Neural progenitor cell (in vitro differentiated cells): ENCODE data around the gene PCTP. TPM values are rescaled to one million over a fixed set of nuclear protein-coding genes. Genes with fewer than 3 reads are reported as not detected.

ENCODE experiments used
- DNase-seq: peaks from one replicate; pipeline ENCODE4 v3.0.0-alpha.2; 2016; ENCODE audit warnings: low spot score
- H2AFZ ChIP-seq: fragments of 200-600 bp; sonication (generic); replicated peaks from 2 replicates; pipeline ENCODE4 v1.6.1; 2016; ENCODE audit warnings: antibody characterized with exemption
- H3F3A ChIP-seq: fragments of 200-600 bp; sonication (generic); 2 replicates; pipeline ENCODE4 v1.6.1; 2016; ENCODE audit warnings: antibody characterized with exemption, low read depth
- H3K27ac ChIP-seq: fragments of 200-600 bp; sonication (generic); 2 replicates; pipeline ENCODE4 v1.5.1; 2016; ENCODE audit warnings: mild to moderate bottlenecking
- H3K27me3 ChIP-seq: fragments of 200-600 bp; sonication (generic); 2 replicates; pipeline ENCODE4 v1.6.1; 2016; ENCODE audit warnings: mild to moderate bottlenecking, moderate library complexity
- H3K36me3 ChIP-seq: fragments of 200-600 bp; sonication (generic); 2 replicates; pipeline ENCODE4 v1.5.1; 2016
- H3K4me1 ChIP-seq: fragments of 200-600 bp; sonication (generic); 2 replicates; pipeline ENCODE4 v1.6.1; 2016; ENCODE audit warnings: mixed run types
- H3K4me2 ChIP-seq: fragments of 200-600 bp; sonication (generic); 2 replicates; pipeline ENCODE4 v1.6.1; 2016
- H3K4me3 ChIP-seq: fragments of 200-600 bp; sonication (generic); 2 replicates; pipeline ENCODE4 v1.5.1; 2016
- H3K79me2 ChIP-seq: fragments of 200-600 bp; sonication (generic); 2 replicates; pipeline ENCODE4 v1.6.1; 2016; ENCODE audit warnings: low read depth
- H3K9ac ChIP-seq: fragments of 200-600 bp; sonication (generic); 2 replicates; pipeline ENCODE4 v1.6.1; 2016
- H3K9me3 ChIP-seq: fragments of 200-600 bp; sonication (generic); 2 replicates; pipeline ENCODE4 v1.5.1; 2016; ENCODE audit warnings: low read depth
- H4K20me1 ChIP-seq: fragments of 200-600 bp; sonication (generic); 2 replicates; pipeline ENCODE4 v1.6.1; 2016; ENCODE audit warnings: low read depth
- H3K27ac Mint-ChIP-seq: 3 replicates; pipeline ENCODE4 v1.8.0; 2021; ENCODE audit warnings: mixed read lengths
- H3K27me3 Mint-ChIP-seq: 2 replicates; pipeline ENCODE4 v1.8.0; 2022; ENCODE audit warnings: low read depth, mild to moderate bottlenecking, inconsistent platforms, moderate library complexity, mixed read lengths; ENCODE audit not compliant: insufficient read depth
- H3K36me3 Mint-ChIP-seq: 3 replicates; pipeline ENCODE4 v1.8.0; 2021; ENCODE audit warnings: mixed read lengths
- H3K4me1 Mint-ChIP-seq: 3 replicates; pipeline ENCODE4 v1.8.0; 2021; ENCODE audit warnings: mixed read lengths
- H3K4me3 Mint-ChIP-seq: 3 replicates; pipeline ENCODE4 v1.8.0; 2021; ENCODE audit warnings: mild to moderate bottlenecking, moderate library complexity, mixed read lengths
- H3K9me3 Mint-ChIP-seq: 3 replicates; pipeline ENCODE4 v1.8.0; 2020; ENCODE audit warnings: mixed read lengths
- CTCF ChIP-seq: fragments of 200-600 bp; sonication (generic); IDR thresholded peaks from 2 replicates; pipeline ENCODE4 v1.5.1; 2017; ENCODE audit warnings: antibody characterized with exemption, mild to moderate bottlenecking
- EZH2 ChIP-seq: fragments of 200-600 bp; sonication (generic); IDR thresholded peaks from 2 replicates; pipeline ENCODE4 v1.6.1; 2017; ENCODE audit warnings: antibody characterized with exemption, mild to moderate bottlenecking, moderate library complexity
- EZH2phosphoT487 ChIP-seq: fragments of 200-600 bp; sonication (generic); IDR thresholded peaks from 2 replicates; pipeline ENCODE4 v1.6.1; 2017; ENCODE audit warnings: antibody characterized with exemption
- total RNA-seq: library from RNA; depleted of rRNA; stranded (reverse); fragments of >200 nt; gene quantifications from 2 replicates; pipeline ENCODE4 v1.2.3, GENCODE V29; 2015; ENCODE audit warnings: low replicate concordance

PCTP gene
- total RNA-seq, 1 donor from 2014 or later = 26.5 TPM

GRCh38 chr17:55763856-55764255 is 13.0 kb downstream of the PCTP start:
- Mint-ChIP-seq H3K27me3 (no peaks in the 10 kb centered on the region), H3K27ac (no peak overlapping the region), H3K9me3 (no peaks in the 10 kb centered on the region), H3K36me3 (peaks cover 6% of the 10 kb centered on the region), H3K4me3 (no peak overlapping the region), H3K4me1 (no peaks in the 10 kb centered on the region)
- Histone ChIP-seq H3K4me2 (no peak overlapping the region), H3K27ac (no peak overlapping the region), H3F3A (no peaks in the 10 kb centered on the region), H3K79me2 (no peaks in the 10 kb centered on the region), H3K36me3 (no peaks in the 10 kb centered on the region), H3K4me3 (no peak overlapping the region), H3K9ac (no peak overlapping the region), H3K4me1 (no peaks in the 10 kb centered on the region), H2AFZ (no peak overlapping the region), H4K20me1 (no peaks in the 10 kb centered on the region), H3K27me3 (no peaks in the 10 kb centered on the region), H3K9me3 (no peaks in the 10 kb centered on the region)
- TF ChIP-seq EZH2 (no peak), CTCF (no peak), EZH2phosphoT487 (no peak)
- DNase-seq = no peak

- no peaks in the 10 kb centered on the region for H3F3A ChIP-seq
- TF ChIP-seq EZH2phosphoT487 (no peak), CTCF (no peak), EZH2 (no peak)
- no peak overlapping the region for H3K9ac ChIP-seq
- no peaks in the 10 kb centered on the region for H3K9me3 ChIP-seq
- H3K9me3 Mint-ChIP-seq = no peaks in the 10 kb centered on the region
- DNase-seq = no peak
- H3K4me3 Mint-ChIP-seq = no peak overlapping the region
- H3K27me3 Mint-ChIP-seq = no peaks in the 10 kb centered on the region
- H3K27ac Mint-ChIP-seq = no peak overlapping the region
- no peaks in the 10 kb centered on the region for H3K4me1 ChIP-seq
- H4K20me1 ChIP-seq = no peaks in the 10 kb centered on the region
- H3K27me3 ChIP-seq = no peaks in the 10 kb centered on the region
- no peak overlapping the region for H3K4me2 ChIP-seq
- H3K79me2 ChIP-seq = no peaks in the 10 kb centered on the region
- H3K36me3 Mint-ChIP-seq = peaks cover 6% of the 10 kb centered on the region
- H3K4me1 Mint-ChIP-seq = no peaks in the 10 kb centered on the region
- H3K4me3 ChIP-seq = no peak overlapping the region
- H3K36me3 ChIP-seq = no peaks in the 10 kb centered on the region
- H2AFZ ChIP-seq = no peak overlapping the region
- H3K27ac ChIP-seq = no peak overlapping the region
Observed at GRCh38 chr17:55764610-55765009, 13.8 kb downstream of the PCTP start.

DNA sequence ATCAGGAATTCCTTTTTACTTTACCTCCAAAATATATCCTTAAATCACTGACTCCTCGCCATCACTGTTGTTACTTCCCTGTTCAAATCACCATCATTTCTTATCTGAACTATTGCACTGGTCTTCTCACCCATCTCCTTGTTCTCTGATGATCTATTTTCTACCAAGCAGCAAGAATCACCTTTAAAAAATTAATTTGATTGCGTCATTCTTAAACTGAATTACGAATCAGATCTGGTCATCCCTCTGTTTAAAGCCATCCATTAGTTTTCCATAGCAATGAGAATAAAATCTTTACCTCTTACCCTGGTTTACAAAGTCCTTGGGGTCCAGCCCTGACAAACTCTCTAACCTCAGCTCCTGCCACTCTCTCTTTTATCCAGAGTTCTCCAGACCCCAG is 14.6 kb downstream of the PCTP start:
- TF ChIP-seq EZH2phosphoT487 (no peak), EZH2 (no peak), CTCF (no peak)
- Mint-ChIP-seq H3K36me3 (peaks cover 6% of the 10 kb centered on the region), H3K4me1 (no peaks in the 10 kb centered on the region)

More for the DNA sequence above, 14.6 kb downstream of the PCTP start:
- Histone ChIP-seq H3K9ac (no peak overlapping the region), H3K4me3 (no peak overlapping the region), H3F3A (no peaks in the 10 kb centered on the region), H4K20me1 (no peaks in the 10 kb centered on the region), H3K4me2 (no peak overlapping the region), H3K9me3 (no peaks in the 10 kb centered on the region), H3K27ac (no peak overlapping the region), H3K4me1 (no peaks in the 10 kb centered on the region), H3K79me2 (no peaks in the 10 kb centered on the region), H3K27me3 (no peaks in the 10 kb centered on the region), H2AFZ (no peak overlapping the region), H3K36me3 (no peaks in the 10 kb centered on the region)
- H3K9me3 Mint-ChIP-seq = no peaks in the 10 kb centered on the region
- no peaks in the 10 kb centered on the region for H3K27me3 Mint-ChIP-seq
- H3K4me3 Mint-ChIP-seq = no peak overlapping the region
- DNase-seq = no peak
- H3K27ac Mint-ChIP-seq = no peak overlapping the region
